Panc1 (cell line): ENCODE data around the gene SRRT. TPM values are rescaled to one million over a fixed set of nuclear protein-coding genes. Genes with fewer than 3 reads are reported as not detected.

Experiments used
- ATAC-seq: fragments of 200-7000 bp; cut with Tn5 transposase; 2 replicates; pipeline ENCODE4 v1.9.1; 2020; ENCODE audit warnings: mild to moderate bottlenecking, moderate library complexity
- BruUV-seq: library from RNA; stranded (reverse); fragments of 400-500 nt; replicated peaks from 2 replicates; lab custom pipeline; 2021; lab: Mats Ljungman, UMichigan
- CTCF ChIA-PET: fragments of 300-600 bp; sonication (Branson Sonifier 250); formaldehyde crosslinking; loops from one replicate; lab custom pipeline; 2022; ENCODE audit warnings: antibody characterized with exemption; lab: Charles Lee
- POLR2A ChIA-PET: fragments of 300-600 bp; sonication (Branson Sonifier 250); formaldehyde crosslinking; loops from one replicate; lab custom pipeline; 2022; ENCODE audit warnings: antibody characterized with exemption; lab: Charles Lee
- DNase-seq: peaks from one replicate; pipeline ENCODE4 v3.0.0-alpha.2; 2010; ENCODE audit warnings: low read depth, low spot score
- H3K27ac ChIP-seq: 2 replicates; pipeline ENCODE4 v1.5.1; 2011; ENCODE audit warnings: mild to moderate bottlenecking, low read length, inconsistent platforms
- H3K27me3 ChIP-seq: fragments of 200-500 bp; sonication (Bioruptor generic); 2 replicates; pipeline ENCODE4 v1.6.0; 2014; ENCODE audit warnings: low read length, inconsistent platforms; ENCODE audit not compliant: control insufficient read depth, insufficient read depth
- H3K36me3 ChIP-seq: fragments of 200-500 bp; sonication (Bioruptor generic); 2 replicates; pipeline ENCODE4 v1.5.1; 2014; ENCODE audit warnings: inconsistent platforms, mild to moderate bottlenecking, low read length, moderate library complexity; ENCODE audit not compliant: control insufficient read depth, insufficient read depth
- H3K4me1 ChIP-seq: 2 replicates; pipeline ENCODE4 v1.5.1; 2011; ENCODE audit warnings: inconsistent platforms, mild to moderate bottlenecking, low read length, moderate library complexity; ENCODE audit not compliant: control insufficient read depth, insufficient read depth
- H3K4me3 ChIP-seq, 2 experiments: 2 replicates each; pipeline ENCODE4 v1.5.1; 2011 to 2012; ENCODE audit warnings: low read depth in 2 of 2, low read length in 2 of 2, mild to moderate bottlenecking in 2 of 2, inconsistent platforms in 1 of 2, moderate library complexity in 1 of 2
- H3K9me3 ChIP-seq: fragments of 200-500 bp; sonication (Bioruptor generic); 2 replicates; pipeline ENCODE4 v1.5.1; 2014; ENCODE audit warnings: low read depth, mild to moderate bottlenecking, inconsistent platforms, low read length, moderate library complexity; ENCODE audit not compliant: control insufficient read depth, insufficient read depth
- POLR2AphosphoS5 ChIP-seq: IDR thresholded peaks from 2 replicates; pipeline ENCODE4 v1.6.1; 2012; ENCODE audit warnings: mild to moderate bottlenecking, low read depth, low read length, moderate library complexity
- SIN3A ChIP-seq: IDR thresholded peaks from 2 replicates; pipeline ENCODE4 v1.6.1; 2012; ENCODE audit warnings: low read depth, mild to moderate bottlenecking, low read length, moderate library complexity, borderline replicate concordance; ENCODE audit not compliant: insufficient read depth
- TCF7L2 ChIP-seq: IDR thresholded peaks from 2 replicates; pipeline ENCODE4 v1.6.1; 2011; ENCODE audit warnings: mild to moderate bottlenecking, low read depth, low read length, inconsistent platforms
- in situ Hi-C: cut with HindIII; loops from 2 replicates; pipeline ENCODE4 v1.10.0; 2016; ENCODE audit warnings: low sequenced_read_pairs, low pct_unique_long_range_greater_than_20kb
- intact Hi-C: fragments of 100-400 bp; cut with micrococcal nuclease; formaldehyde crosslinking; loops from one replicate; pipeline ENCODE4 v1.10.0; 2022; ENCODE audit not compliant: unreplicated experiment
- total RNA-seq: library from RNA; stranded (reverse); gene quantifications from one replicate; pipeline ENCODE4 v1.2.1, GENCODE V29; 2021; ENCODE audit not compliant: unreplicated experiment
- TF ChIP-seq, protein P1 (sequence below), 2 experiments: IDR thresholded peaks; 2 replicates each; pipeline ENCODE4 v1.6.1; 2011 to 2012; ENCODE audit warnings: low read depth in 2 of 2, control low read depth in 1 of 2, low read length in 1 of 2, mild to moderate bottlenecking in 1 of 2, moderate library complexity in 1 of 2; ENCODE audit not compliant: insufficient read depth in 1 of 2
- TF ChIP-seq, protein P2 (sequence below): fragments of 450-650 bp; IDR thresholded peaks from 2 replicates; pipeline ENCODE4 v1.5.1; 2017; ENCODE audit warnings: mild to moderate bottlenecking

The SRRT gene
- total RNA-seq, 1 experiment from 2014 or later: 248 TPM

DNA sequence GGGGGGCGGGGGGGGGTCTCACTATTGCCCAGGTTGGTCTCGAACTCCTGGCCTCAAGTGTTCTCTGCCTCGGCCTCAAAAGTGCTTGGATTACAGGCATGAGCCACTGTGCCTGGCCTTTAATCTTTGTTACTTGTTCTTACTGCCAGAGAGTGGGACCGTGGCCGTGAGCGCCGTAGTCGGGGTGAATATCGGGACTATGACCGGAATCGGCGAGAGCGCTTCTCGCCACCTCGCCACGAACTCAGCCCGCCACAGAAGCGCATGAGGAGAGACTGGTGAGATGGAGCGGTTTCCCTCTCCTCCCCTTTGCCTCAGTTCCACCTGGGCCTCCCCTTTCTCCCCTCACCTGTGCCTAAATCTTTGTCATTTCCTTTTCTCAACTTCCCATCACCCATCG is 6.2 kb downstream of the SRRT start:
- no peak overlapping the region for H3K4me3 ChIP-seq
- TF ChIP-seq, protein P1, sequence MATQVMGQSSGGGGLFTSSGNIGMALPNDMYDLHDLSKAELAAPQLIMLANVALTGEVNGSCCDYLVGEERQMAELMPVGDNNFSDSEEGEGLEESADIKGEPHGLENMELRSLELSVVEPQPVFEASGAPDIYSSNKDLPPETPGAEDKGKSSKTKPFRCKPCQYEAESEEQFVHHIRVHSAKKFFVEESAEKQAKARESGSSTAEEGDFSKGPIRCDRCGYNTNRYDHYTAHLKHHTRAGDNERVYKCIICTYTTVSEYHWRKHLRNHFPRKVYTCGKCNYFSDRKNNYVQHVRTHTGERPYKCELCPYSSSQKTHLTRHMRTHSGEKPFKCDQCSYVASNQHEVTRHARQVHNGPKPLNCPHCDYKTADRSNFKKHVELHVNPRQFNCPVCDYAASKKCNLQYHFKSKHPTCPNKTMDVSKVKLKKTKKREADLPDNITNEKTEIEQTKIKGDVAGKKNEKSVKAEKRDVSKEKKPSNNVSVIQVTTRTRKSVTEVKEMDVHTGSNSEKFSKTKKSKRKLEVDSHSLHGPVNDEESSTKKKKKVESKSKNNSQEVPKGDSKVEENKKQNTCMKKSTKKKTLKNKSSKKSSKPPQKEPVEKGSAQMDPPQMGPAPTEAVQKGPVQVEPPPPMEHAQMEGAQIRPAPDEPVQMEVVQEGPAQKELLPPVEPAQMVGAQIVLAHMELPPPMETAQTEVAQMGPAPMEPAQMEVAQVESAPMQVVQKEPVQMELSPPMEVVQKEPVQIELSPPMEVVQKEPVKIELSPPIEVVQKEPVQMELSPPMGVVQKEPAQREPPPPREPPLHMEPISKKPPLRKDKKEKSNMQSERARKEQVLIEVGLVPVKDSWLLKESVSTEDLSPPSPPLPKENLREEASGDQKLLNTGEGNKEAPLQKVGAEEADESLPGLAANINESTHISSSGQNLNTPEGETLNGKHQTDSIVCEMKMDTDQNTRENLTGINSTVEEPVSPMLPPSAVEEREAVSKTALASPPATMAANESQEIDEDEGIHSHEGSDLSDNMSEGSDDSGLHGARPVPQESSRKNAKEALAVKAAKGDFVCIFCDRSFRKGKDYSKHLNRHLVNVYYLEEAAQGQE (IDR thresholded peaks at IDR 0.05; ENCODE audit: insufficient read depth in 1 of 2, low read depth in 2 of 2, low read length in 1 of 2): no peak
- TF ChIP-seq, protein P2, sequence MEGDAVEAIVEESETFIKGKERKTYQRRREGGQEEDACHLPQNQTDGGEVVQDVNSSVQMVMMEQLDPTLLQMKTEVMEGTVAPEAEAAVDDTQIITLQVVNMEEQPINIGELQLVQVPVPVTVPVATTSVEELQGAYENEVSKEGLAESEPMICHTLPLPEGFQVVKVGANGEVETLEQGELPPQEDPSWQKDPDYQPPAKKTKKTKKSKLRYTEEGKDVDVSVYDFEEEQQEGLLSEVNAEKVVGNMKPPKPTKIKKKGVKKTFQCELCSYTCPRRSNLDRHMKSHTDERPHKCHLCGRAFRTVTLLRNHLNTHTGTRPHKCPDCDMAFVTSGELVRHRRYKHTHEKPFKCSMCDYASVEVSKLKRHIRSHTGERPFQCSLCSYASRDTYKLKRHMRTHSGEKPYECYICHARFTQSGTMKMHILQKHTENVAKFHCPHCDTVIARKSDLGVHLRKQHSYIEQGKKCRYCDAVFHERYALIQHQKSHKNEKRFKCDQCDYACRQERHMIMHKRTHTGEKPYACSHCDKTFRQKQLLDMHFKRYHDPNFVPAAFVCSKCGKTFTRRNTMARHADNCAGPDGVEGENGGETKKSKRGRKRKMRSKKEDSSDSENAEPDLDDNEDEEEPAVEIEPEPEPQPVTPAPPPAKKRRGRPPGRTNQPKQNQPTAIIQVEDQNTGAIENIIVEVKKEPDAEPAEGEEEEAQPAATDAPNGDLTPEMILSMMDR: no peak
- TF ChIP-seq TCF7L2: no peak
- no peak for TF ChIP-seq POLR2AphosphoS5
- no peak for TF ChIP-seq SIN3A
- no peaks in the 10 kb centered on the region for H3K9me3 ChIP-seq
- in situ Hi-C loops: no loop called here
- H3K27me3 ChIP-seq: no peaks in the 10 kb centered on the region
- intact Hi-C loops: no loop called here
- CTCF ChIA-PET: no interaction called here
- peaks cover 10% of the 10 kb centered on the region for H3K36me3 ChIP-seq
- no TSS peak for BruUV-seq
- peaks cover 8% of the 10 kb centered on the region for H3K4me1 ChIP-seq
- DNase-seq (no peak), ATAC-seq (no peak)
- H3K27ac ChIP-seq: no peak overlapping the region
- POLR2A ChIA-PET: no interaction called here

DNA sequence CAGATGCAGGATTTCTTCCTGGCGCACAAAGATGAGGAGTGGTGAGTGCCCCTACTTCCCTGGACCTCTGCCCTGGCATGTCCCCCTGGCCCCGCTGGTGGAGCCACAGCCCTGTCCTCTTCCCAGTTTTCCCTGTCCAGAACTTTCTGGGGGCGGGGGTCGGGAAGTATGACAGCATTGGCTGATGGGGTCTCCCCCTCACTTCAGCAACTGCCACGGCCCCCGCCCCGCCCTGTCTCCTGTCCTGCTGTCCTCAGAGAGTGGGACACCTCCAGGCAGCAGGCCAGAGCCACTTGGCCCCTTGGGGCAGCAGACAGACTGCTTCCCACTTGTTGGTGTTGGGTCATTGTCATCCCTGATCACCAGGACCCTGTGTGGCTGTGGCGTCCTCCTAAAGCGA is 7.3 kb downstream of the SRRT start:
- Histone ChIP-seq H3K27ac (no peak overlapping the region), H3K27me3 (no peaks in the 10 kb centered on the region), H3K36me3 (peaks cover 11% of the 10 kb centered on the region), H3K4me1 (peaks cover 2% of the 10 kb centered on the region), H3K9me3 (no peaks in the 10 kb centered on the region), H3K4me3 (no peak overlapping the region)
- ChIA-PET CTCF (no interaction called here), POLR2A (no interaction called here)
- no TSS peak for BruUV-seq
- intact Hi-C loops (no loop called here), in situ Hi-C loops (no loop called here)
- no peak for DNase-seq
- TF ChIP-seq TCF7L2 (no peak), SIN3A (no peak)
- TF ChIP-seq, protein P1 (IDR thresholded peaks at IDR 0.05; ENCODE audit: insufficient read depth in 1 of 2, low read depth in 2 of 2, low read length in 1 of 2): no peak
- ATAC-seq: no peak
